Neural cell (in vitro differentiated cells): ENCODE results near the gene MDH2. TPM values are rescaled to one million over a fixed set of nuclear protein-coding genes. Genes with fewer than 3 reads are reported as not detected.

Source experiments
- H2AFZ ChIP-seq: fragments of 200-600, 300-800 bp; sonication (generic), shearing (Covaris generic); 2 replicates; pipeline ENCODE4 v1.6.0; 2014; ENCODE audit warnings: low read depth, mild to moderate bottlenecking, antibody characterized with exemption, low read length, moderate library complexity
- H3F3A ChIP-seq: fragments of 200-600 bp; shearing (Covaris generic); 2 replicates; pipeline ENCODE4 v1.6.1; 2016; ENCODE audit warnings: mild to moderate bottlenecking, moderate library complexity, mixed read lengths, antibody characterized with exemption, low read length; ENCODE audit not compliant: insufficient read depth, poor library complexity, severe bottlenecking
- H3K27ac ChIP-seq: fragments of 200-600, 300-800 bp; sonication (generic), shearing (Covaris generic); 2 replicates; pipeline ENCODE4 v1.5.1; 2014; ENCODE audit warnings: mild to moderate bottlenecking, low read length, moderate library complexity
- H3K27me3 ChIP-seq: fragments of 300-800, 200-600 bp; sonication (generic), shearing (Covaris generic); 2 replicates; pipeline ENCODE4 v1.6.0; 2014; ENCODE audit warnings: mild to moderate bottlenecking, low read depth, low read length, moderate library complexity; ENCODE audit not compliant: insufficient read depth
- H3K36me3 ChIP-seq: fragments of 300-800, 200-600 bp; sonication (generic), shearing (Covaris generic); 2 replicates; pipeline ENCODE4 v1.5.1; 2014; ENCODE audit warnings: mild to moderate bottlenecking, antibody characterized with exemption, low read length, moderate library complexity; ENCODE audit not compliant: insufficient read depth
- H3K4me2 ChIP-seq: fragments of 300-800, 200-600 bp; sonication (generic), shearing (Covaris generic); 2 replicates; pipeline ENCODE4 v1.6.0; 2014; ENCODE audit warnings: mild to moderate bottlenecking, low read length
- H3K4me3 ChIP-seq: fragments of 300-800, 200-600 bp; sonication (generic), shearing (Covaris generic); 2 replicates; pipeline ENCODE4 v1.5.1; 2014; ENCODE audit warnings: mild to moderate bottlenecking, low read length, moderate library complexity
- H3K79me2 ChIP-seq: fragments of 200-600 bp; shearing (Covaris generic); replicated peaks from 2 replicates; pipeline ENCODE4 v1.6.0; 2014; ENCODE audit warnings: mild to moderate bottlenecking, low read length, moderate library complexity; ENCODE audit not compliant: insufficient read depth
- H3K9ac ChIP-seq: fragments of 300-800, 200-600 bp; sonication (generic), shearing (Covaris generic); 2 replicates; pipeline ENCODE4 v1.6.1; 2016; ENCODE audit warnings: mild to moderate bottlenecking, low read length, mixed read lengths
- H3K9me2 ChIP-seq: fragments of 200-600 bp; shearing (Covaris generic); 2 replicates; pipeline ENCODE4 v1.6.1; 2016; ENCODE audit warnings: mild to moderate bottlenecking, low read length, mixed read lengths; ENCODE audit not compliant: insufficient read depth
- H3K9me3 ChIP-seq: fragments of 200-600, 300-800 bp; sonication (generic), shearing (Covaris generic); 2 replicates; pipeline ENCODE4 v1.6.1; 2016; ENCODE audit warnings: mild to moderate bottlenecking, mixed run types, low read length, moderate library complexity, mixed read lengths
- H4K20me1 ChIP-seq: fragments of 200-600 bp; shearing (Covaris generic); 2 replicates; pipeline ENCODE4 v1.6.1; 2016; ENCODE audit warnings: mild to moderate bottlenecking, mixed run types; ENCODE audit not compliant: insufficient read depth
- CTCF ChIP-seq: fragments of 450-650 bp; IDR thresholded peaks from 2 replicates; pipeline ENCODE4 v1.5.1; 2014; ENCODE audit warnings: antibody characterized with exemption, mild to moderate bottlenecking, moderate library complexity; ENCODE audit not compliant: poor library complexity, severe bottlenecking
- EP300 ChIP-seq: fragments of 450-650 bp; conservative IDR thresholded peaks from 2 replicates; pipeline ENCODE4 v1.6.1; 2014; ENCODE audit warnings: antibody characterized with exemption, mild to moderate bottlenecking, moderate library complexity; ENCODE audit not compliant: poor library complexity, severe bottlenecking
- MXI1 ChIP-seq: fragments of 450-650 bp; conservative IDR thresholded peaks from 2 replicates; pipeline ENCODE4 v1.6.1; 2014; ENCODE audit warnings: antibody characterized with exemption, mild to moderate bottlenecking; ENCODE audit not compliant: poor library complexity, severe bottlenecking
- POLR2AphosphoS5 ChIP-seq: IDR thresholded peaks from 2 replicates; pipeline ENCODE4 v1.6.1; 2012
- RAD21 ChIP-seq: fragments of 450-650 bp; conservative IDR thresholded peaks from 2 replicates; pipeline ENCODE4 v1.6.1; 2014; ENCODE audit warnings: antibody characterized with exemption, mild to moderate bottlenecking, moderate library complexity
- REST ChIP-seq: IDR thresholded peaks from 2 replicates; pipeline ENCODE4 v1.6.1; 2012; ENCODE audit warnings: borderline replicate concordance
- polyA plus RNA-seq: library from polyadenylated mRNA; depleted of rRNA; stranded (reverse); fragments of >200 nt; gene quantifications from 2 replicates; pipeline ENCODE4 v1.2.3, GENCODE V29; 2014

MDH2 gene
- polyA plus RNA-seq, 1 donor from 2014 or later = 60.5 TPM

DNA sequence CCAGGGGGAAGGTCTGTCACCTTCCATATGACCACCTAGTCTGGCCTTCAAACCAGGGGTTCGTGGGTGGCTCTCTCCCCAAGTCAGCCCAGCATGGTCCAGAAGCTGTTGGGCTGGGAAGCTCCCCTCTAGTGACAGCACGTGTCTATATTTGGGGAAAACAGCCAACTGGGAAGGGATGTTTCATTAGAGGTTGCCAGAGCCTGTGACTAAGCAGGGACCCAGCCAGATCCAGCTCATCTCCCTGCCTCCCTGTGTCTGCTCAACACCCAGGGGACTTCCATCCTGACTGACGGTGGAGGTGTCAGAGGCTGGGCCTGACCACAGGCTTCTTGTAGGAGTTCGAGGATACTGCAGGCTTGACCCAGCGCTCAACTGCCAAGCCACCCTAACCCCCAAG is 10.6 kb upstream of the MDH2 start:
- Histone ChIP-seq H3K9me3 (no peaks in the 10 kb centered on the region), H2AFZ (no peak overlapping the region), H3K36me3 (no peaks in the 10 kb centered on the region), H3K9ac (no peak overlapping the region), H3K4me3 (no peak overlapping the region), H3K79me2 (no peaks in the 10 kb centered on the region), H3K27me3 (no peaks in the 10 kb centered on the region), H3K4me2 (no peak overlapping the region), H3K27ac (no peak overlapping the region), H3K9me2 (no peaks in the 10 kb centered on the region), H4K20me1 (no peaks in the 10 kb centered on the region), H3F3A (no peaks in the 10 kb centered on the region)
- TF ChIP-seq POLR2AphosphoS5 = no peak

- H3K9ac ChIP-seq = no peak overlapping the region
- H4K20me1 ChIP-seq = no peaks in the 10 kb centered on the region
- H3F3A ChIP-seq = no peaks in the 10 kb centered on the region
- no peak overlapping the region for H3K4me3 ChIP-seq
- H3K27ac ChIP-seq = no peak overlapping the region
- no peaks in the 10 kb centered on the region for H3K36me3 ChIP-seq
- no peaks in the 10 kb centered on the region for H3K9me3 ChIP-seq
- H3K79me2 ChIP-seq = no peaks in the 10 kb centered on the region
- H3K9me2 ChIP-seq = no peaks in the 10 kb centered on the region
- no peaks in the 10 kb centered on the region for H3K27me3 ChIP-seq
- H2AFZ ChIP-seq = no peak overlapping the region
- no peak overlapping the region for H3K4me2 ChIP-seq
- TF ChIP-seq RAD21 = no peak
- no peak for TF ChIP-seq CTCF
- TF ChIP-seq EP300 = no peak
- TF ChIP-seq REST = no peak
These were observed 7.8 kb upstream of the MDH2 start for GRCh38 chr7:76040126-76040525.

GRCh38 chr7:76044375-76044865 is 3.5 kb upstream of the MDH2 start:
- Histone ChIP-seq H3K79me2 (peaks cover 29% of the 10 kb centered on the region), H3F3A (no peaks in the 10 kb centered on the region), H3K36me3 (no peaks in the 10 kb centered on the region), H3K9me3 (no peaks in the 10 kb centered on the region), H3K4me2 (no peak overlapping the region), H3K4me3 (no peak overlapping the region), H4K20me1 (no peaks in the 10 kb centered on the region), H3K27ac (no peak overlapping the region), H3K9ac (no peak overlapping the region), H3K9me2 (no peaks in the 10 kb centered on the region), H3K27me3 (no peaks in the 10 kb centered on the region), H2AFZ (no peak overlapping the region)
- TF ChIP-seq MXI1 = no peak
